Large intestine (tissue), 3 donors: Measurements from ENCODE around the gene USP9X. TPM values are rescaled to one million over a fixed set of nuclear protein-coding genes. Genes with fewer than 3 reads are reported as not detected.

Experiments used
- DNase-seq, 2 donors: peaks; one replicate each; pipeline versions ENCODE4 v3.0.0 to v3.0.0-alpha.2; 2013
- H3K27ac ChIP-seq: one replicate; pipeline ENCODE4 v1.5.1; 2013; ENCODE audit warnings: low read length
- H3K27me3 ChIP-seq: 2 replicates; pipeline ENCODE4 v1.6.1; 2013; ENCODE audit warnings: low read length; ENCODE audit not compliant: control insufficient read depth, insufficient read depth
- H3K36me3 ChIP-seq: 2 replicates; pipeline ENCODE4 v1.6.1; 2013; ENCODE audit warnings: low read length; ENCODE audit not compliant: control insufficient read depth, insufficient read depth
- H3K4me1 ChIP-seq: one replicate; pipeline ENCODE4 v1.6.1; 2013; ENCODE audit warnings: low read length; ENCODE audit not compliant: control insufficient read depth, insufficient read depth
- H3K4me3 ChIP-seq: one replicate; pipeline ENCODE4 v1.5.1; 2013; ENCODE audit warnings: low read length
- H3K9me3 ChIP-seq: one replicate; pipeline ENCODE4 v1.6.1; 2013; ENCODE audit warnings: mild to moderate bottlenecking, low read depth, low read length, moderate library complexity; ENCODE audit not compliant: control insufficient read depth
- WGBS: methylation state at CpG from one replicate; pipeline ENCODE4 v1.1.5; 2013; ENCODE audit warnings: low lambda C conversion rate; ENCODE audit not compliant: insufficient coverage; 5-methylcytosine and 5-hydroxymethylcytosine counted together
- polyA plus RNA-seq: library from polyadenylated mRNA; unstranded; fragments of 120-200 nt; gene quantifications from one replicate; pipeline ENCODE4 v1.2.1, GENCODE V29; 2013

Gene USP9X
- polyA plus RNA-seq, 1 donor, result 47.3 TPM

- WGBS, result no CpG with 5 or more reads among the region's 6 CpGs
- H3K27ac ChIP-seq, result no peak overlapping the region
- H3K36me3 ChIP-seq, result peaks cover 4% of the 10 kb centered on the region
- H3K9me3 ChIP-seq, result peaks cover 6% of the 10 kb centered on the region
- no peak overlapping the region for H3K4me3 ChIP-seq
- no peaks in the 10 kb centered on the region for H3K4me1 ChIP-seq
- no peak for DNase-seq
- H3K27me3 ChIP-seq, result no peaks in the 10 kb centered on the region
Observed at GRCh38 chrX:41119803-41120202, 34.6 kb downstream of the USP9X start.

DNA sequence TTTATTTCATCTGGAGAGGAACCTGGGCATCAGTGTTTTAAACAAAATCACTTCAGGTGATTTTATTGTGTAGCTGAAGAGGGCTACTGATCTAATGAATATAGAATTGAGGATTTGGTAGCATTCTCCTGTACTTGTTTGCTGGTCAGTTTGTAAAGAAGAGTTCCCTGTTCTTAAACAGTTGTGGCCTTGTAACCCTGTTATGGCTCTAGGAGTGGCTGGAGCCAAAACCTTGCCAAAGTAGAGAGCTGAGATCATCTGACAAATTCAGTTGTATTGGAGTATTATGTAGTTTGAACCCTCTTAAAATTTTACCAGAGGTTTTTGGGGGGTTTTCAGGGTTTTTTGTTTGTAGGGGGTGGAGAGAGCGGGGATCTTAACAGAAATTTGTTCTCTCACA lies 36.5 kb downstream of the USP9X start:
- DNase-seq, result no peak
- WGBS, result no CpG with 5 or more reads among the region's 1 CpG
- peaks cover 4% of the 10 kb centered on the region for H3K36me3 ChIP-seq

DNA sequence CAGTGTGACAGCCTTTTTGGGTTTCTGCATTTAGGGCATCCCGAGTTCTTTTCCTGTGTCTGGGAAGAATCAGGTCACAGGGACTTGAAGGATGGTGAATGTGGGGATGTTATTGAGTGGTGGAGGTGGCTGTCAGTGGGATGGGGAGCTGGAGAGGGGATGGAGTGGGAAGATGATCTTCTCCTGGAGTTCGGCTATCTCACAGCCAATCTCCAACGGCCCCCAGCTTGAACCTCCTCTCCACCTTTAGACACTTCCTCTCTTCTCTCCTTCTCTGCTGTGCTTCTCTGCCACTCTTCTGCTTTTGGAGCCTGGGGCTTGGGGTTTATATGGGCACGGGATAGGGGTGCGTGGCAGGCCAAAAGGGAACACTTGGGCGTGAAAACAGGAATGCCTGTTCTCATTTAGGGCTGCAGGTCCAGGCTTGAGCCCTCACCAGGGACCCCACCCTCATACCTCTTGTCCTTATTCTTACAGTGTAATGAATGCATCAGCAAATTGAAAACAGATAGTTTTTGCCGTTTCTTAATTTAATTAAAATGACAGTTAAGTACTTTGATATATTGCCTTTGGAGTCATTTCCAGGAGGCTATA lies 37.5 kb downstream of the USP9X start:
- WGBS, result no CpG with 5 or more reads among the region's 7 CpGs
- no peak for DNase-seq
- H3K9me3 ChIP-seq, result peaks cover 6% of the 10 kb centered on the region
- no peak overlapping the region for H3K4me3 ChIP-seq
- peaks cover 4% of the 10 kb centered on the region for H3K36me3 ChIP-seq
- H3K4me1 ChIP-seq, result no peaks in the 10 kb centered on the region
- no peaks in the 10 kb centered on the region for H3K27me3 ChIP-seq
- no peak overlapping the region for H3K27ac ChIP-seq

More for the DNA sequence above, 36.5 kb downstream of the USP9X start:
- Histone ChIP-seq H3K9me3 (peaks cover 6% of the 10 kb centered on the region), H3K4me1 (no peaks in the 10 kb centered on the region), H3K4me3 (no peak overlapping the region), H3K27me3 (no peaks in the 10 kb centered on the region), H3K27ac (no peak overlapping the region)

DNA sequence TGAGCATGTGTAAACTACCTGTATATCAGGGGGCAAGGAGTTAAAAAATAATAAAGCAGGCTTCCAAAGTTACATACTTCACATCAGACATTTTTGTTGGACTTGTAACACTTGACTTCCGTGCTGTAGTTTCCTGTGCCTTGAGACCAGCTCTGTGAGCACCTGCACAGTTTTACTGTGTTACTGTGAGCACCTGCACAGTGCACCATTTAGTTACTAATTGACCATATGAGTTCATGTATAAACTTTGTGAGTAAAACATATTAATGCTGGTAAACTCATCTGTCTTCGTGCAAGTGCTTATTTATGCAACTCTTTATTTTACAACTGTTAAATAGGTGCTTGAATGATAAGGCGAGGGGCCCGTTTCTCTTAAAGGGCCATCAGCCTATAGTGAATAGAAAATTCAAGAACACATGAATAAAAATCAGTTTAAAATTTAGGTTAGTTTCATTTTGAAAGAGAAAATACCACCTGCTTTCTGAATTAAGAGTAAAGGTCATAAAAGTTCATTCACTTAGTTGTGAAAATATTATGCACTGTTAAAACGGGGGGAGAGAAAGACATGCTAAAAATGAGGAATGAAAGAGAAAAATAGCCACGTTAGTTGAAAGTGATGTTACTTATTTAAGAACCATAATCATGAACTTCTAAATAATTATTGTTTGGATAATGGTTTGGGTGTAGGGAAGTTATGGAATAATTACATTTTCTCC lies 42.4 kb downstream of the USP9X start:
- no peaks in the 10 kb centered on the region for H3K27me3 ChIP-seq
- peak; percentile 63 to 79 for DNase-seq
- peaks cover 12% of the 10 kb centered on the region for H3K36me3 ChIP-seq
- H3K9me3 ChIP-seq, result peaks cover 3% of the 10 kb centered on the region
- peak overlapping the region; percentile 11 for H3K4me3 ChIP-seq
- H3K27ac ChIP-seq, result peak overlapping the region; percentile 62
- no peaks in the 10 kb centered on the region for H3K4me1 ChIP-seq
- 80% methylated on average over 1 of the region's 6 CpGs for WGBS

- WGBS, result 100% methylated on average over 1 of the region's 4 CpGs
- no peak for DNase-seq
- Histone ChIP-seq H3K4me1 (no peaks in the 10 kb centered on the region), H3K27ac (no peak overlapping the region), H3K36me3 (peaks cover 7% of the 10 kb centered on the region), H3K4me3 (no peak overlapping the region), H3K27me3 (no peaks in the 10 kb centered on the region), H3K9me3 (no peaks in the 10 kb centered on the region)
Observed at GRCh38 chrX:41128955-41129354, 43.7 kb downstream of the USP9X start.

GRCh38 chrX:41131766-41132165 lies 46.5 kb downstream of the USP9X start:
- no peaks in the 10 kb centered on the region for H3K4me1 ChIP-seq
- H3K27me3 ChIP-seq, result no peaks in the 10 kb centered on the region
- DNase-seq, result no peak
- no peak overlapping the region for H3K4me3 ChIP-seq
- no peaks in the 10 kb centered on the region for H3K9me3 ChIP-seq
- WGBS, result no CpG with 5 or more reads among the region's 1 CpG
- peaks cover 16% of the 10 kb centered on the region for H3K36me3 ChIP-seq
- H3K27ac ChIP-seq, result no peak overlapping the region

- Histone ChIP-seq H3K4me1 (no peaks in the 10 kb centered on the region), H3K36me3 (peaks cover 18% of the 10 kb centered on the region), H3K9me3 (no peaks in the 10 kb centered on the region), H3K27me3 (no peaks in the 10 kb centered on the region), H3K27ac (no peak overlapping the region), H3K4me3 (no peak overlapping the region)
- no peak for DNase-seq
- WGBS, result no CpG with 5 or more reads among the region's 6 CpGs
Observed at GRCh38 chrX:41133551-41133950, 48.3 kb downstream of the USP9X start.

- Histone ChIP-seq H3K9me3 (no peaks in the 10 kb centered on the region), H3K27me3 (no peaks in the 10 kb centered on the region), H3K4me1 (no peaks in the 10 kb centered on the region), H3K27ac (no peak overlapping the region), H3K36me3 (peaks cover 17% of the 10 kb centered on the region), H3K4me3 (no peak overlapping the region)
- no peak for DNase-seq
Observed at GRCh38 chrX:41137589-41137988, 52.3 kb downstream of the USP9X start.

DNA sequence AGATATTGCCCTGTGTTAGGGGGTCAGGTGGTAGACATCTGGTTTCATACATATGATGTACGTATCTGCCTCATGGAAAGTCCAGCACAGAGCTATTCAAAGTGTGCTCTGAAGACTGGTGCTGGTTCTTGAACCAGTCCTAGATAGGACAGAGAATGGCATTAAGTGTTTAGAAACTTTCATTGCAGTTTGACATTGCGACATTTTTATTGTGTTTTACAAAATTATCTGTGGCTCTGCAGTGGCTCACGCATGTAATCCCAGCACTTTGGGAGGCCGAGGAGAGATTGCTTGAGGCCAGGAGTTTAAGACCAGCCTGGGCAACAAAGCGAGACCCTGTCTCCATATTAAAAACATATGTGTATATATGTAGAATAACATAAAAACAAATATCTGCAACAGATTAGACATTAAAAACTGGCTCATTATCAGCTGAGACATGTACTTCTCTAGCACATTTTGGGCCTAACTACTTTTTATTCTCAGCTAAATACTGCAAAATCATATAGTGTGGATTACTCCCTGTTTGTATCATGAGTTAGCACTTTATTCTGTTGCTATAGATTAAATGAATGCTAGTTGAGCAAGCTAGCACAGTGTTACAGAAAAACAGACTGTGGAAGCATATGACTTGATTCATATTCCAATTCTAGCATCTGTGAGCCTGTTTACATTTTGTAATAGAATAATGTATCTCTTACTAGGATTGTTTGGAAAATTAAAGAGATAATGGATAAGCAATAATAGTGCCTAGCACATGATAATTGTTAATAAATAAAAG lies 57.1 kb downstream of the USP9X start:
- Histone ChIP-seq H3K9me3 (no peaks in the 10 kb centered on the region), H3K4me3 (no peak overlapping the region), H3K36me3 (peaks cover 12% of the 10 kb centered on the region), H3K27me3 (no peaks in the 10 kb centered on the region), H3K4me1 (no peaks in the 10 kb centered on the region), H3K27ac (no peak overlapping the region)
- no CpG with 5 or more reads among the region's 5 CpGs for WGBS
- peak in 1 of 2 donors; percentile 4 for DNase-seq

GRCh38 chrX:41144873-41145272 lies 59.6 kb downstream of the USP9X start:
- Histone ChIP-seq H3K9me3 (no peaks in the 10 kb centered on the region), H3K4me1 (no peaks in the 10 kb centered on the region), H3K27ac (no peak overlapping the region), H3K4me3 (no peak overlapping the region), H3K36me3 (peaks cover 24% of the 10 kb centered on the region), H3K27me3 (no peaks in the 10 kb centered on the region)
- DNase-seq, result no peak
- no CpG with 5 or more reads among the region's 2 CpGs for WGBS
